Activated CD8-positive, alpha-beta memory T cell treated with anti-CD3 and anti-CD28 coated beads for 4 hours (primary cell): ENCODE data around the gene LTBP1.

ENCODE experiments used
- DNase-seq, 2 donors: peaks; one replicate each; pipeline ENCODE4 v3.0.0-alpha.2; 2020; ENCODE audit warnings: low read depth in 2 of 2

LTBP1 gene

GRCh38 chr2:33115196-33115595, 168.4 kb downstream of the LTBP1 start:
- no peak for DNase-seq

GRCh38 chr2:33115728-33116127, 169.0 kb downstream of the LTBP1 start:
- DNase-seq = no peak

GRCh38 chr2:33116799-33117198, 170.0 kb downstream of the LTBP1 start:
- DNase-seq = no peak

- no peak for DNase-seq
Measured at GRCh38 chr2:33118651-33119050, 171.9 kb downstream of the LTBP1 start.

- DNase-seq = no peak
Measured at GRCh38 chr2:33121416-33121815, 174.7 kb downstream of the LTBP1 start.

- no peak for DNase-seq
Measured at GRCh38 chr2:33121925-33122324, 175.2 kb downstream of the LTBP1 start.

- DNase-seq = no peak
Measured at GRCh38 chr2:33122726-33123125, 176.0 kb downstream of the LTBP1 start.

GRCh38 chr2:33123216-33123615, 176.5 kb downstream of the LTBP1 start:
- DNase-seq = no peak

GRCh38 chr2:33126552-33126951, 179.8 kb downstream of the LTBP1 start:
- no peak for DNase-seq

GRCh38 chr2:33126958-33127357, 180.2 kb downstream of the LTBP1 start:
- DNase-seq = no peak

- DNase-seq = no peak
Measured at GRCh38 chr2:33129263-33130053, 182.7 kb downstream of the LTBP1 start.

GRCh38 chr2:33130054-33130447, 183.3 kb downstream of the LTBP1 start:
- no peak for DNase-seq

GRCh38 chr2:33130544-33130943, 183.8 kb downstream of the LTBP1 start:
- DNase-seq = no peak

- no peak for DNase-seq
Measured at GRCh38 chr2:33131111-33131510, 184.4 kb downstream of the LTBP1 start.

- DNase-seq = no peak
Measured at GRCh38 chr2:33131749-33132148, 185.0 kb downstream of the LTBP1 start.

- DNase-seq = no peak
Measured at GRCh38 chr2:33133454-33133952, 186.8 kb downstream of the LTBP1 start.

- no peak for DNase-seq
Measured at GRCh38 chr2:33134086-33134771, 187.5 kb downstream of the LTBP1 start.

GRCh38 chr2:33134791-33135560, 188.2 kb downstream of the LTBP1 start:
- no peak for DNase-seq

- no peak for DNase-seq
Measured at GRCh38 chr2:33135645-33136044, 188.9 kb downstream of the LTBP1 start.

GRCh38 chr2:33136056-33136455, 189.3 kb downstream of the LTBP1 start:
- no peak for DNase-seq

GRCh38 chr2:33136566-33136965, 189.8 kb downstream of the LTBP1 start:
- no peak for DNase-seq

- DNase-seq = no peak
Measured at GRCh38 chr2:33137331-33137730, 190.6 kb downstream of the LTBP1 start.
